Measurements from ENCODE around the gene DAB2IP. TPM values are rescaled to one million over a fixed set of nuclear protein-coding genes. Genes with fewer than 3 reads are reported as not detected.

Gene DAB2IP
- polyA plus RNA-seq, 4 donors: 13.8 to 39.0 (median 28.3) TPM

- Histone ChIP-seq H3K36me3 (ENCODE audit: control insufficient read depth in 3 of 3, insufficient read depth in 2 of 3, low read depth in 1 of 3, low read length in 3 of 3) (peaks cover 0 to 3% (median 0%) of the 10 kb centered on the region in 3 donors), H3K9me3 (ENCODE audit: control insufficient read depth in 2 of 2, insufficient read depth in 1 of 2, low read depth in 1 of 2, low read length in 1 of 2) (no peaks in the 10 kb centered on the region), H3K27ac (ENCODE audit: low read depth in 1 of 3, low read length in 2 of 3) (no peak overlapping the region), H3K27me3 (ENCODE audit: control insufficient read depth in 3 of 3, insufficient read depth in 3 of 3, low read length in 3 of 3) (no peaks in the 10 kb centered on the region), H3K4me1 (ENCODE audit: control insufficient read depth in 3 of 3, insufficient read depth in 2 of 3, low read depth in 1 of 3, low read length in 2 of 3) (peaks cover 0 to 7% (median 0%) of the 10 kb centered on the region in 3 donors), H3K4me3 (ENCODE audit: low read depth in 1 of 3, low read length in 3 of 3) (no peak overlapping the region)
- WGBS, 3 donors: 91 to 97% (median 94%) methylated on average over 11 of the region's 11 CpGs
- FAIRE-seq (no peak), DNase-seq (no peak)
Measured at GRCh38 chr9:121820286-121821005, 169.0 kb downstream of the DAB2IP start.

GRCh38 chr9:121821326-121821725, 169.9 kb downstream of the DAB2IP start:
- no peak for DNase-seq
- peaks cover 0 to 3% (median 0%) of the 10 kb centered on the region in 3 donors for H3K36me3 ChIP-seq (ENCODE audit: control insufficient read depth in 3 of 3, insufficient read depth in 2 of 3, low read depth in 1 of 3, low read length in 3 of 3)
- FAIRE-seq: no peak

GRCh38 chr9:121822093-121823085, 171.0 kb downstream of the DAB2IP start:
- peaks cover 0 to 3% (median 0%) of the 10 kb centered on the region in 3 donors for H3K36me3 ChIP-seq (ENCODE audit: control insufficient read depth in 3 of 3, insufficient read depth in 2 of 3, low read depth in 1 of 3, low read length in 3 of 3)
- no peak for FAIRE-seq
- no peaks in the 10 kb centered on the region for H3K9me3 ChIP-seq (ENCODE audit: control insufficient read depth in 2 of 2, insufficient read depth in 1 of 2, low read depth in 1 of 2, low read length in 1 of 2)
- peaks cover 0 to 7% (median 0%) of the 10 kb centered on the region in 3 donors for H3K4me1 ChIP-seq (ENCODE audit: control insufficient read depth in 3 of 3, insufficient read depth in 2 of 3, low read depth in 1 of 3, low read length in 2 of 3)
- no peak overlapping the region for H3K27ac ChIP-seq (ENCODE audit: low read depth in 1 of 3, low read length in 2 of 3)
- no peaks in the 10 kb centered on the region for H3K27me3 ChIP-seq (ENCODE audit: control insufficient read depth in 3 of 3, insufficient read depth in 3 of 3, low read length in 3 of 3)
- no peak overlapping the region for H3K4me3 ChIP-seq (ENCODE audit: low read depth in 1 of 3, low read length in 3 of 3)
- DNase-seq: no peak
- 83 to 91% (median 88%) methylated on average over 33 to 34 of the region's 34 CpGs for WGBS, 3 donors

More at GRCh38 chr9:121821326-121821725, 169.9 kb downstream of the DAB2IP start:
- no peaks in the 10 kb centered on the region for H3K27me3 ChIP-seq (ENCODE audit: control insufficient read depth in 3 of 3, insufficient read depth in 3 of 3, low read length in 3 of 3)
- 91 to 97% (median 95%) methylated on average over 5 of the region's 5 CpGs for WGBS, 3 donors
- no peak overlapping the region for H3K4me3 ChIP-seq (ENCODE audit: low read depth in 1 of 3, low read length in 3 of 3)
- H3K27ac ChIP-seq (ENCODE audit: low read depth in 1 of 3, low read length in 2 of 3): no peak overlapping the region
- H3K4me1 ChIP-seq (ENCODE audit: control insufficient read depth in 3 of 3, insufficient read depth in 2 of 3, low read depth in 1 of 3, low read length in 2 of 3): peaks cover 0 to 7% (median 0%) of the 10 kb centered on the region in 3 donors
- no peaks in the 10 kb centered on the region for H3K9me3 ChIP-seq (ENCODE audit: control insufficient read depth in 2 of 2, insufficient read depth in 1 of 2, low read depth in 1 of 2, low read length in 1 of 2)

- no peaks in the 10 kb centered on the region for H3K9me3 ChIP-seq (ENCODE audit: control insufficient read depth in 2 of 2, insufficient read depth in 1 of 2, low read depth in 1 of 2, low read length in 1 of 2)
- 85 to 89% (median 87%) methylated on average over 13 of the region's 13 CpGs for WGBS, 3 donors
- H3K27ac ChIP-seq (ENCODE audit: low read depth in 1 of 3, low read length in 2 of 3): no peak overlapping the region
- H3K4me3 ChIP-seq (ENCODE audit: low read depth in 1 of 3, low read length in 3 of 3): no peak overlapping the region
- H3K4me1 ChIP-seq (ENCODE audit: control insufficient read depth in 3 of 3, insufficient read depth in 2 of 3, low read depth in 1 of 3, low read length in 2 of 3): peaks cover 0 to 7% (median 0%) of the 10 kb centered on the region in 3 donors
- DNase-seq (no peak), FAIRE-seq (no peak)
- H3K36me3 ChIP-seq (ENCODE audit: control insufficient read depth in 3 of 3, insufficient read depth in 2 of 3, low read depth in 1 of 3, low read length in 3 of 3): peaks cover 0 to 3% (median 0%) of the 10 kb centered on the region in 3 donors
- H3K27me3 ChIP-seq (ENCODE audit: control insufficient read depth in 3 of 3, insufficient read depth in 3 of 3, low read length in 3 of 3): no peaks in the 10 kb centered on the region
Measured at GRCh38 chr9:121823451-121824169, 172.2 kb downstream of the DAB2IP start.

GRCh38 chr9:121824651-121825030, 173.2 kb downstream of the DAB2IP start:
- H3K4me1 ChIP-seq (ENCODE audit: control insufficient read depth in 3 of 3, insufficient read depth in 2 of 3, low read depth in 1 of 3, low read length in 2 of 3): peaks cover 0 to under 1% (median 0%) of the 10 kb centered on the region in 3 donors
- H3K27me3 ChIP-seq (ENCODE audit: control insufficient read depth in 3 of 3, insufficient read depth in 3 of 3, low read length in 3 of 3): no peaks in the 10 kb centered on the region
- H3K4me3 ChIP-seq (ENCODE audit: low read depth in 1 of 3, low read length in 3 of 3): no peak overlapping the region
- no peaks in the 10 kb centered on the region for H3K9me3 ChIP-seq (ENCODE audit: control insufficient read depth in 2 of 2, insufficient read depth in 1 of 2, low read depth in 1 of 2, low read length in 1 of 2)
- WGBS, 3 donors: 45 to 70% (median 62%) methylated on average over 4 of the region's 4 CpGs
- FAIRE-seq (no peak), DNase-seq (peak in 1 of 2 donors; percentile 24)
- H3K27ac ChIP-seq (ENCODE audit: low read depth in 1 of 3, low read length in 2 of 3): no peak overlapping the region
- H3K36me3 ChIP-seq (ENCODE audit: control insufficient read depth in 3 of 3, insufficient read depth in 2 of 3, low read depth in 1 of 3, low read length in 3 of 3): peaks cover 0 to 3% (median 0%) of the 10 kb centered on the region in 3 donors

- Histone ChIP-seq H3K9me3 (ENCODE audit: control insufficient read depth in 2 of 2, insufficient read depth in 1 of 2, low read depth in 1 of 2, low read length in 1 of 2) (no peaks in the 10 kb centered on the region), H3K27me3 (ENCODE audit: control insufficient read depth in 3 of 3, insufficient read depth in 3 of 3, low read length in 3 of 3) (no peaks in the 10 kb centered on the region), H3K27ac (ENCODE audit: low read depth in 1 of 3, low read length in 2 of 3) (no peak overlapping the region), H3K4me3 (ENCODE audit: low read depth in 1 of 3, low read length in 3 of 3) (no peak overlapping the region), H3K4me1 (ENCODE audit: control insufficient read depth in 3 of 3, insufficient read depth in 2 of 3, low read depth in 1 of 3, low read length in 2 of 3) (no peaks in the 10 kb centered on the region), H3K36me3 (ENCODE audit: control insufficient read depth in 3 of 3, insufficient read depth in 2 of 3, low read depth in 1 of 3, low read length in 3 of 3) (peaks cover 0 to 3% (median 0%) of the 10 kb centered on the region in 3 donors)
- no peak for FAIRE-seq
- peak in 1 of 2 donors; percentile 18 for DNase-seq
- WGBS, 3 donors: 64 to 76% (median 67%) methylated on average over 12 of the region's 12 CpGs
Measured at GRCh38 chr9:121825031-121825691, 173.7 kb downstream of the DAB2IP start.

- Histone ChIP-seq H3K9me3 (ENCODE audit: control insufficient read depth in 2 of 2, insufficient read depth in 1 of 2, low read depth in 1 of 2, low read length in 1 of 2) (peaks cover 0 to under 1% of the 10 kb centered on the region in 2 donors), H3K27ac (ENCODE audit: low read depth in 1 of 3, low read length in 2 of 3) (no peak overlapping the region), H3K27me3 (ENCODE audit: control insufficient read depth in 3 of 3, insufficient read depth in 3 of 3, low read length in 3 of 3) (no peaks in the 10 kb centered on the region), H3K4me3 (ENCODE audit: low read depth in 1 of 3, low read length in 3 of 3) (no peak overlapping the region), H3K36me3 (ENCODE audit: control insufficient read depth in 3 of 3, insufficient read depth in 2 of 3, low read depth in 1 of 3, low read length in 3 of 3) (peaks cover 0 to 3% (median 0%) of the 10 kb centered on the region in 3 donors), H3K4me1 (ENCODE audit: control insufficient read depth in 3 of 3, insufficient read depth in 2 of 3, low read depth in 1 of 3, low read length in 2 of 3) (no peaks in the 10 kb centered on the region)
- DNase-seq (no peak), FAIRE-seq (no peak)
- 90 to 96% (median 93%) methylated on average over 7 of the region's 7 CpGs for WGBS, 3 donors
Measured at GRCh38 chr9:121826711-121827110, 175.3 kb downstream of the DAB2IP start.
